T47D (cell line): ENCODE data around the gene BHLHA15.

Experiments used
- DNase-seq, 2 experiments: peaks; one replicate each; pipeline versions ENCODE4 v3.0.0 to v3.0.0-alpha.2; 2011 to 2012; ENCODE audit warnings: low read depth in 1 of 2, low spot score in 1 of 2
- JUND ChIP-seq: IDR thresholded peaks from 2 replicates; pipeline ENCODE4 v1.6.1; 2012; ENCODE audit warnings: low read depth
- in situ Hi-C: cut with HindIII; loops from 2 replicates; pipeline ENCODE4 v1.10.0; 2016; ENCODE audit warnings: low sequenced_read_pairs, low pct_unique_long_range_greater_than_20kb

Gene BHLHA15

GRCh38 chr7:98206451-98207330 is 4.5 kb upstream of the BHLHA15 start:
- no peak for TF ChIP-seq JUND
- in situ Hi-C loops = no loop called here
- no peak for DNase-seq

- DNase-seq = no peak
- in situ Hi-C loops = no loop called here
- TF ChIP-seq JUND = no peak
Observed at GRCh38 chr7:98209166-98209920, 1.9 kb upstream of the BHLHA15 start.

GRCh38 chr7:98210513-98211220 is 572 bp upstream of the BHLHA15 start:
- in situ Hi-C loops = no loop called here
- DNase-seq = no peak
- no peak for TF ChIP-seq JUND

DNA sequence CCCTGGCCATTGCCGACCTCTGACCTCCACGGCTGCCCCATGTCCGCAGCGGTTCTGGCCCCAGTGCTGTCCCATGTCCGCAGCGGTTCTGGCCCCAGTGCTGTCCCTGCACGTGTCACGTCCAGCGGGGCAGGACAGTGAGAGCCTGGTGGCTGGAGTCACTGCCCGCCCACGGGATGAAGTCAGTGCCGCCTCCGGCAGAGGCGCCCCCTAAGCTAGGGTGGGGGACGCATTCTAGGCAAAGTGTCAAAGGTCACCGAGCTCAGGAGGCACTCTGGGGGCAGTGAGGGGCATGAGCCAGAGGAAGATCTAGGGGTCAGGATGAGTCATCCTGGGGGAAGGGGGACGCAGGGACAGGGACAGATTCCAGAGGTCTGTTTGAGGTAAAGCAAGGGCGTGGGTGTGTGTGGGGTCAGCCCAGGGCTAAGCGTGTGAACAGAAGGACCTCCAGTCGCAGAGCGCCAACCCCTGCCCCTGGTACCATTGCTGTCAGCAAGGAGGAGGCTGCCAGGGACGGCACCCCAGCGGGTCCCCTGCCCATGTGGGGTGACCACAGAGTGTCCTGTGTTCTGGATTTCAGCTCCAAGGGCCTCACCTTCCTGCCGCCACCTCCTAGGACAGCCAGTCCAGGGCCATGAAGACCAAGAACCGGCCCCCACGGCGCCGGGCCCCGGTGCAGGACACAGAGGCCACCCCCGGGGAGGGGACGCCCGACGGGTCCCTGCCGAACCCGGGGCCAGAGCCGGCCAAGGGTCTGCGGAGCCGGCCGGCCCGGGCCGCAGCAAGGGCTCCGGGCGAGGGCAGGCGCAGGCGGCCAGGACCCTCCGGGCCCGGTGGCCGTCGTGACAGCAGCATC is 665 bp downstream of the BHLHA15 start:
- DNase-seq = no peak
- TF ChIP-seq JUND = no peak
- in situ Hi-C loops = no loop called here

DNA sequence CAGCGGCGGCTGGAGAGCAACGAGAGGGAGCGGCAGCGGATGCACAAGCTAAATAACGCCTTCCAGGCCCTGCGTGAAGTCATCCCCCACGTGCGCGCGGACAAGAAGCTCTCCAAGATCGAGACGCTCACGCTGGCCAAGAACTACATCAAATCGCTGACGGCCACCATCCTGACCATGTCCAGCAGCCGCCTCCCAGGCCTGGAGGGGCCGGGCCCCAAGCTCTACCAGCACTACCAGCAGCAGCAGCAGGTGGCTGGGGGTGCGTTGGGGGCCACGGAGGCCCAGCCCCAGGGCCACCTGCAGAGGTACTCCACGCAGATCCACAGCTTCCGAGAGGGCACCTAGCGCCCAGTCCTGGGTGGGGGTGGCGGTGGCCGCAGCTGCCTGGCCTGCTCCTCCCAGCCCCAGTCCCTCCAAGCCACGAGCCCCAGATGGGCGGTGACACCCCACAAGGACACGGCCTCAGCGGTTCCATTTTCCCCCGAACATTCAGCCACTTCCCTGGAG is 1.3 kb downstream of the BHLHA15 start:
- TF ChIP-seq JUND = no peak
- in situ Hi-C loops = no loop called here
- DNase-seq = no peak

GRCh38 chr7:98213296-98213887 is 2.2 kb downstream of the BHLHA15 start:
- no peak for DNase-seq
- no peak for TF ChIP-seq JUND
- in situ Hi-C loops = no loop called here

DNA sequence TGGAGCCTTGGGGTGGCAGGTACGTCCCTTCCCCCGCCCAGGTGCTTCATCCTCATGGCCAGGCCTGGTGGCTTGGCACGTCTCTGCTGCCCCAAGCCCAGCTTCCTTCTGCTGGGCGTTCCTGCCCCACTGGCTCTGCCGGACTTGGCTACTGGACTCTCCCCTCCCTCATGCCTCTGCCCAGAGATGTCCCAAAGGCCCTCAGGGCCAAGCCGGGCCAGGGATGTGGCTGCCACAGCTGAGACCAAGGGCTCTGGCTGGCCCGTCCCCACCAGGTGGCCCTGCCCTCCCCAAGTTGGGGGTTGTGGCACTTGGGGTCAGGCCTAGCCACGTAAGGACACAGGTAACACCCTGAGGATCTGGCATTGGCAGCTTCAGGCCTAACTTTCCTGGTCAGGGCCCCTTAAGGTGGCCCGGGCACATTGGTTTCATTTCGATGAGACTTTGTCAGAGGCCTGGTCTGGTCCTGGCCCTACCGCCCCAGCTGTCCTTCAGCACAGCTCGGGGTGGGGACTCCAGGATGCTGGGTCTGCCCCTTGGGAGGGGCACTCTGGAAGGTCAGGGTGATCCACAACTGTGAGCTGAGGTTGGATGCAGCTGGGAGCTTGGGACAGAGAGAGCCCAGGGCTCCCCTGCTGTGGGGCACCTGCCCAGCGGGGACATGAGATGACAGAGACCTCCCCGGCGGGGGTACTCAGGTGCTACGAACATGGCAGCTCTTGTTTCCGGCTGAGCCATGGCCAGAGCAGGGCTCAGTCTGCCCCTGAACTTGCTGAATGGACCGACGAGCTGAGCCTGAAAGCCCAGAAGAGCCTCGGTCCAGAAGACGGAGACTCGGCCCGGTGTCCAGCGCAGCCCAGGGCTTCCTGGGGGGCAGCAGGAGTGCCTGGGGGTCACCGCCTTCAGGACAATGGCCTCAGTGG is 2.9 kb downstream of the BHLHA15 start:
- peak; percentile 53 to 64 for DNase-seq
- no peak for TF ChIP-seq JUND
- in situ Hi-C loops = no loop called here

DNA sequence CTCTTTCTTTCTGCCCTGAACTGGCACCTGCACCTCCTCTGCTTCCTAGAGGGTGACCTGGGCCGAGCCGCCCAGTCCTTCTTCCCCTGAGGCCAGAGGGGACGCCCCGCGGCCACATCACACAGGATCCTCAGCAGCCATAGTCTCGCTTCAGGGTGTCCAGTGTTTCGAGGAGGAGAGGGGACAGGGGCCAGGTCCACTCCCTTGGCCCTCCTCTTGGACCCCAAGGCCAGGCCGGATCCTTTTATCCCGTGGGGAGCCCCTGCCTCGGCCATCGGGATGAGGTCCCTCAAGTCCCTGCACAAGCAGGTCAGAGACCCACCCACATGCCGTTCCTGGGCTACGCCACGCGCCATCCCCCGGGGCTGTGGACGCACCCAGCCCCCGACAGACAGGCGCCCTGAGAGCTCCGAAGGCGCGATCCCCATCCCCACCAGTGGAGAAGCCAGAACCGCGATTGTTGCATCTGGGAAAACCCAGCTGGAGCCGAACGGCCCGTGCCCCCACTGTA is 3.6 kb downstream of the BHLHA15 start:
- DNase-seq = no peak
- in situ Hi-C loops = no loop called here
- TF ChIP-seq JUND = no peak

- DNase-seq = no peak
- no peak for TF ChIP-seq JUND
- in situ Hi-C loops = no loop called here
Observed at GRCh38 chr7:98215561-98216495, 4.6 kb downstream of the BHLHA15 start.
